Stimulated activated CD4-positive, alpha-beta T cell treated with anti-CD3 and anti-CD28 coated beads, Interleukin-15, amount 100 ng/mL, for 48 hours (primary cell): ENCODE data around the gene LRRC74B.
A peak's percentile ranks its signal among the peaks of the same experiment; 100 is the strongest.
"Not testable (repeated sequence)": the region's sequence is repeated elsewhere in the genome, so short reads cannot be mapped to it uniquely, and the experiment has no call there.

Source experiments
- DNase-seq, 2 donors: peaks; one replicate each; pipeline ENCODE4 v3.0.0-alpha.2; 2020; ENCODE audit warnings: low read depth in 2 of 2

Gene LRRC74B, protein sequence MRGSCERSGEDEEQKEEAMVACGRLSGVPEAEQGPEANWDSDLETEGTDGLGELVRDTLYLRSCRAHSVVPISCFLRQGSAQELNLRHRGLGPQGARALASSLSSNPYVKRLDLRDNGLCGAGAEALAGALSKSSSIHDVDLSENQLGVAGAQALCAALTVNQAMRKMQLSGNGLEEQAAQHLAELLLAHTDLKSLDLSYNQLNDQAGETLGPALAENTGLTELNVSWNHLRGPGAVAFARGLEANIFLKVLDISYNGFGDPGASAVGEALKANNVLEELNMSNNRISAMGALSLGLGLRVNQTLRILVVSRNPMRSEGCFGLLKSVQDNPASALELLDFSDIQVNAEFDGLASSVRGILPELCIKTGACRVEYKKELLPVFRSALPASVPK

GRCh38 chr22:21045585-21046294 lies at the start of gene LRRC74B:
LRRC74B (plus strand) TSS chr22:21045946; CDS start chr22:21045987, 41 bp downstream.
- peak; percentile 52 to 71 for DNase-seq

DNA sequence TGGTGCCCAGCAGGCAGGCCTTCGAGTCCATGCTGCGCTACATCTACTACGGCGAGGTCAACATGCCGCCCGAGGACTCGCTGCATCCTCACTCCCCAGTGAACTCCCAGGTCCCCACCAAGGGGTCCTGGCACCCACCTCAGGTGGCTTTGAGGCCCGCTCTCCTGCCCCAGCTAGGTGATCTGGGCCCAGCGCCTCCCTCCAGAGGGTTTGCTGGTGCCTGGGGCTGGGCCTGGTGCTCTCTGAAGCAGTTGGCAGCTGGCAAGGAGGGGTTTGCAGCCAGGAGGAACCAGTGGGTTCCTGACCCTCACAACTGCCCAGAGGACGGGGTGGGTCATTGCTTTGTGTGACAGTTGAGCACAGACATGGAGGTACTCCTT lies 49.7 kb upstream of the LRRC74B start:
- no peak for DNase-seq

DNA sequence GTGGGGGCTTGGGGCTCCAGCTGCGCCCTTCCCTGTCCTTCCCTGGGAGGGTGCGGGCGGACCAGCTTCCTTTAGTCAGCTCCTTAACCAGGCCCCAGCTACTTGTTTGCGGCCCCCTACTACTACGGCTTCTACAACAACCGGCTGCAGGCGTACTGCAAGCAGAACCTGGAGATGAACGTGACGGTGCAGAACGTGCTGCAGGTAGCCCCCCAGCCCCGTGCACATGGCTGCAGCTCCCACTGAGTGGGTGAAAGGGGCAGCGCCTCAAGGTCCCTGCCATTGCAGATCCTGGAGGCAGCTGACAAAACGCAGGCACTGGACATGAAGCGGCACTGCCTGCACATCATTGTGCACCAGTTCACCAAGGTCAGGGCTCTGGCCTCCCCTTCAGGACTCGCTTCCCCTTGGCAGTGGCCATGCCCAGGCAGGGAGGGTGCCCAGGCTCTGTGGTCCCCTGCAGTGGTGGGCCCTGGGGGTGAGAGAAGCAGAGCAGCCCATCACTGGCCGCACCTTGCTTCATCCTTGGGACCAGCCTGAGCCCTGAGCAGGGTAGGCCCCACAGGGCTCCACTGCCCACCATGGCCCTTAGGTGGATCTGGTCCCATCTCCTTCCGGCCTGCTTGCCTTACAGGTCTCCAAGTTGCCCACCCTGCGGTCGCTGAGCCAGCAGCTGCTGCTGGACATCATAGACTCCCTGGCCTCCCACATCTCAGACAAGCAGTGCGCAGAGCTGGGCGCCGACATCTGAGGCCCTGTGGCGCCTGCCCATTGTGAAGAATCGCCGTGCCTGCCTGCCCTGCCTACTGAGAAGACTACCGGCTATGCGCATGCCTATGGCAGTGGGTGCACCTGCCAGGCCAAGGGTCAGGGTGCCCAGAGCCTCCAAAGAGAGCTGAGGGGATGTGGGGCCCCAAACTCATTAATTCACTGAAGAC lies 48.9 kb upstream of the LRRC74B start:
- no peak for DNase-seq

DNA sequence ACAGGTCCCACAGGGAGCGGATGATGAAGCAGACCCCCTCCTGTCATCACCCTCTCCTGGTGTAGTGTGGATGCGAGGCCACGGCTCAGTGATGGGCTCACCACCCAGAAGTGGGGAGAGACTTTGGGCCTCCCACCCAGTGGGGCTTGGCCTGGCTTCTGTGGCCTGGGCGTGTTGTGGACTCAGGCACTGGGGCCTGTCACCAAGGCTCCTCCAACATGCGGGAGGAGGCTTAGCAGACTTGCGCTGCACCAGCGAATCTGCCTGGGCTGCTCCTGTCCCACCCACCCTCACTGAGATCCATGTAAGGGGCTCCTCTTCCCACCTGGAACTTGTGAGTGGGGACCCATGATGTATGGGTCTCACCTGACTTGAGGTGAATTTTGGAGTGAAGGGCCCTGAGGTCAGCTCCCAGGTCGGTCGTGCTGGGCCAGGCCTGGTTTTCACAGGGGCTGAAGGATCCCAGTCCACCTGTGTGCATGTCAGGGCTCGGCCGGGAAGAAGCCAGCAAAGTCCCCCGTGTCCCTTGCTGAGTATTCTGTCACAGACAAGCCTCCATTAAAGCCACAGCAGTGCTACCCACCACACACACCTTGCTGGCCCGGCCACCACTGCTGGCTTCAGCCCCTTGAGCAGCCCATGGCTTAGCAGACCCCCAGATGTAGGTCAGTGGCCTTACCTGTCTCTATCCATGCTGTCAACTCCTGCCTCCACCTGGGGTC lies 48.0 kb upstream of the LRRC74B start:
- no peak for DNase-seq

- no peak for DNase-seq
Measured at GRCh38 chr22:20998411-20999336, 47.1 kb upstream of the LRRC74B start.

GRCh38 chr22:20999350-21000206 lies 46.2 kb upstream of the LRRC74B start:
- DNase-seq, result no peak

DNA sequence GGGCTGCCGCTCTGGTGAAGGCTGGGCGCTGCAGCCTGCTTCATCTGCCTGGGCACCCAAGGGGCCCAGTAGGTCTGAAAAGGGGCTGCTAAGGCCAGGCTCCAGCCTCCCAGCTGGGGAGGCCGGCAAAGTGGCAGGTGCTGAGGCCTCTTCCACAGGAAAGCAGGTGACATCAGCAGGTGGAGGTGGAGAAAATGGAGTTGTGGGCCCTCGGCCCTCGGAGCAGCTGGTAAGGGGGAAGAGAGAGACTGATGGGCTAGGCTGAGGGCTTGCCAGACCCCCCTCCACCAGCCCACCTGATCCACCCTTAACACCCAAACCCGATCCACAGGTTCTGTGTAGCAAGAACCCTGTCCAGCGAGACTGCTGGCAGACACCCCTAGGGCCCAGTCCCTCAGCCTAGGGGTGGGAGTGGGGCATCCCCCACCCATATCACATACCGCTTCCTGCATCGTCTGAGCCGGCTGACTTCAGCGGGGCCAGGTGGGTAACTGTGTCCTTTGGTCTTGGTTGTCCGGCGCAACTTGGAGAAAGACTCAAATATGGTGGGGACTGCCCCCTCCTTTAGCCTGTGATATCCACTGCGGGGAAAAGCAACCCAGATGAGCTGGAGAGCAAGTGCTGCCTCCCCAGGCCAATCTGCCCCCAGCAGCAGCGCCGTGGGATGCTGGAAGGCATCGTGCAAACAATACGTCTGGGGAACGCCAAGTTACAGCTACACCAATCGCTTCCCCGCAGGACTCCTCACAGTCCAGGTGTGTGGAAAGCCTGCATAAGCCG lies 45.3 kb upstream of the LRRC74B start:
- no peak for DNase-seq

- DNase-seq, result no peak
Measured at GRCh38 chr22:21000987-21001600, 44.7 kb upstream of the LRRC74B start.

DNA sequence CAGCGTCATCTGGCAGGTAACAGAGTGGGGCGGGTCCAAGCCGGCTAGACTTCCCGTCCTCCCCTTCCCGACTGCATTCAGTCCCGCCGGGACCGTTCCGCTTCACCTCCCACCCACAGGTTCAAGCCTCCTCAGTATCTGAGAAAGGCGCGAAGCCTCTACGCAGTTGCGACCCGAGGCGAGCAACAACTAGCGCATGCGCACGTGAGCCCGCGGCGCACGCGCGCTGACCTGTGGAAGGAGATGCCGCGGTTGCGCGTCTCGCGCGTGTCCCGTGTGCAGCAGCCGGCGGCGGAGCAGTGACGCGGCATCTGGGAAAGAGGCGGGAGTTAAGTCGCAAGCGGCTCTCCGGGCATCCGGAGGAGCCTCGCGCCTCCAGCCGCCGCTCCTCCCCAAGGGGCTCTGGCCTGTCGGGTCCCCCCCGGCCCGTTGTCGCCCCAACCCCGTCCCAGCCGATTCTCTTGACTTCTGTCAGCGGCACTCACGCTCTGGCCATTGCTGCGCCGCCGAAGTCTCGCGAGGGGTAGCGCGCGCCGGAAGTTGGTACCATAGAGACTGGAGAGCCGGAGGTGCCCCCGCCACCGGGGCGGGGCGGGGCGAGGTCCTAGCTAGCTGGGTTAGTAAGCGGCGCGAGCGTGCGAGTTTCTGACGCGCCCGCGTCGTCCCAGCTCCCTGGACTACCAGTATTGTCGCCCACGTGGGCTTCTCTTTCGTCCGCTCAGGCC lies 44.0 kb upstream of the LRRC74B start, which contains the start of gene THAP7:
THAP7 (minus strand) TSS at position 518 of the 725 bp plus-strand sequence; CDS start at position 311, 207 bp downstream.
- DNase-seq, result peak; percentile 95

- DNase-seq, result no peak
Measured at GRCh38 chr22:21003782-21004181, 42.0 kb upstream of the LRRC74B start.

DNA sequence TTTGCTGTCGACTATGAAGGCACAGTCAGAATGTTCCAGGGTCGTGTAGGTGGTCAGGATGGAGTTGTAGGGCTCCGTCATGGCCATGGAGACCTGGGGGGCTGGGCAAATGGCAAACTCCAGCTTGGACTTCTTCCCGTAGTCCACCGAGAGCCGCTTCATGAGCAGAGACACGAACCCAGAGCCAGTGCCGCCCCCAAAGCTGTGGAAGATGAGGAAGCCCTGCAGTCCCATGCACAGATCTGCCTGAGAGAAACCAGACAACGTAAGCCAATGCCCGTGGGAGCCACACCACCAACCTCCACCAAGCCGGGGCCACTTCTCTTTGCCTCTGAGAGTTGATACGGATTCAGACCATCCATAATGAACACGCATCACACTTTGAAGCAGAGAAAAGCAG lies 36.5 kb upstream of the LRRC74B start:
- DNase-seq, result not testable (repeated sequence)

DNA sequence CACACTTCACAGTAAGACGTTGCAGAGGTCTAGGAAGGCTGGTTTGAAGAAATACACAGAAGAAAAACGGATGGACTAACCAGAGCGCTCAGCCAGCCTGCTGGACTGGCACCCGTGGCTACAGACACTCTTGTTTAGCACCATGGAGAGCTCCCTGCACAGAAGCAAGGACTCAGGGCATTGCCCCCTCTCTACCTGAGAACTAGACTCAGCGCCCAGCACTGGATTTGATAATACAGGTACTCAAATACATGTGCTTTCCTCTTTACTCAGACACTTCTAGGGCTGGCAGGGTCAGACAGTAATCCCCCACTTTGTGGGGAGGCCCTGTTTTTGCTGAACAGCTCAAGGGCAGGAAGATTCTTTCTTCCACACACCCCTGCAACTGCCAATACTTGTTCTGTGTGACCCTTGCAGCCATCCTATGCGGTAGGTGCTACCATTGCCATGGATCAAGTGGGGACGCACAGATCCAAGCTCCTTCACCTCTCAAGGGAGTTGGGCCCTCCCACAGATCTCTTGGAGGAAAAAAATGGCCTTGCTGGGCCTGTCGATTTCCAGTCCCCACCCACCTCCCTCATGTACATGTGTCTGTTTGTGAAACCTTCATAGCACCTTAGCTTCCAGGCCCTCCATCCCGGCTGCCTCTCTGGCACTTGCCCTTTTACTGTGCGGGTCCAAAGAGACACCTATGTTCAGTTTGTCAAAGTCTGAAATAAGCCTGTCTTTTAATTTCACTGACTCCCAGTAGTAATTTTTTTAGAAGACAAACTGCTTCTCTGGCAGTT lies 35.9 kb upstream of the LRRC74B start:
- DNase-seq, result no peak

- no peak for DNase-seq
Measured at GRCh38 chr22:21010426-21011113, 35.2 kb upstream of the LRRC74B start.

GRCh38 chr22:21012446-21013407 lies 33.0 kb upstream of the LRRC74B start:
- DNase-seq, result no peak
